Activated CD4-positive, alpha-beta T cell treated with anti-CD3 and anti-CD28 coated beads, Interleukin-2, amount 50 U/mL, for 16 hours (primary cell): ENCODE data around the gene INPP5B.
A peak's percentile ranks its signal among the peaks of the same experiment; 100 is the strongest.
"Not testable (repeated sequence)": the region's sequence is repeated elsewhere in the genome, so short reads cannot be mapped to it uniquely, and the experiment has no call there.

Source experiments
- DNase-seq: peaks from one replicate; pipeline ENCODE4 v3.0.0-alpha.2; 2020

INPP5B gene

GRCh38 chr1:37910886-37911285 lies 36.0 kb downstream of the INPP5B start:
- not testable (repeated sequence) for DNase-seq

DNA sequence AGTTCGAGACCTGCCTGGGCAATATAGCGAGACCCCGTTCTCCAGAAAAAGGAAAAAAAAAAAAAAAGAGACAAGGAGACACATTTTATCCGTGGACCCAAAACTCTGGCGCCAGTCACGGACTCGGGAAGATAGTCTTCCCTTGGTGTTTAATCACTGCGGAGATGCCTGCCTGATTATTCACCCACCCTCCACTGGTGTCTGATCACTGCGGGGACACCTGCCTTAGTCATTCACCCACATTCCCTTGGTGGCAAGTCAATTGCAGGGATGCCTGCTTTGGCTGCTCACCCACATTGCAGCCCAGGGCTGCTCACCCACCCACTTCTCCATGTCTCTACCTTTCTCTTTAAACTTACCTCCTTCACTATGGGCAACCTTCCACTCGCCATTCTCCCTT lies 38.3 kb downstream of the INPP5B start:
- not testable (repeated sequence) for DNase-seq

GRCh38 chr1:37907416-37908125 lies 39.3 kb downstream of the INPP5B start:
- not testable (repeated sequence) for DNase-seq

- not testable (repeated sequence) for DNase-seq
Observed at GRCh38 chr1:37906591-37906990, 40.3 kb downstream of the INPP5B start.

DNA sequence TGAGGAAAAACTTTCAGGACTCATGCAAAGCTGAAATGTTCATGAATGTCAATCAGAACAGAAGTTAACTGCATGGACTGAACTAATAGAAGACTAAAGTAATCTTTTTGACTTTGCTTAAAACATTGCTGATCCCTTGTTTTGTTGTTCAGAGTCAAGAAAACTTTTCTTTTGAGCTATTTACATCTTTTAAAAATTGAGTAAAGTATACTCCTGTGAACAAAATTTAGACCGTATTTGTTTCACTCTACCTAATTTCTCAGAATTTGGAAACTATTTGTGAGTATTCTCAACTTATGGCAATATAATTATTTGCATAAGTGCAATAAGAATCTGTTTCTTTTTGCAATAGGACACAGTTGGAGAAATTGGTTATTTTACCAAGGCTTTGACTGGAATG lies 41.1 kb downstream of the INPP5B start:
- no peak for DNase-seq

DNA sequence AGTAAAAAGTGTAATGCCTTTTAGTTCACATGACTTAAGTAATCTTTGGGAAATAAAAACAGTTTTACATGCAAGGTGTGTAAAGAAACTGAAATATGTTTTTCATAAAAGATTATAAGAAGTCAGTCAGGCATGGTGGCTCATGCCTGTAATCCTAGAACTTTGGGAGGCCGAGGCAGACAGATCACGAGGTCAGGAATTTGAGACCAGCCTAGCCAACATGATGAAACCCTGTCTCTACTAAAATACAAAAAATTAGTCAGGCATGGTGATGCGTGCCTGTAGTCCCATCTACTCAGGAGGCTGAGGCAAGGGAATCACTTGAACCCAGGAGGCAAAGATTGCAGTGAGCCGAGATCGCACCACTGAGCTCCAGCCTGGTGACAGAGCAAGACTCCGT lies 42.9 kb downstream of the INPP5B start:
- not testable (repeated sequence) for DNase-seq

GRCh38 chr1:37902983-37903382 lies 43.9 kb downstream of the INPP5B start:
- DNase-seq, result no peak

DNA sequence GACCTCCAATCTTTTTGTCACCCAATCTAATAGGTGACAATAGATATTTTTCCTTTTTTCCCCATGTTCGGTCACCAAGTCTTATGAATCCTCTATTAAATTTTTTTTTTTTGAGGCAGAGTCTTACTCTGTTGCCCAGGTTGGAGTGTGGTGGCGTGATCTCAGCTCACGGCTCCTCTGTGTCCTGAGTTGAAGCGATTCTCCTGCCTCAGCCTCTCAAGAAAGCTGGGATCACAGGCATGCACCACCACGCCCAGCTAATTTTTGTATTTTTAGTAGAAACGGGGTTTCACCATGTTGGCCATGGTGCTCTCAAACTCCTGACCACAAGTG lies 45.0 kb downstream of the INPP5B start:
- no peak for DNase-seq

GRCh38 chr1:37901191-37901892 lies 45.5 kb downstream of the INPP5B start:
- DNase-seq, result no peak

DNA sequence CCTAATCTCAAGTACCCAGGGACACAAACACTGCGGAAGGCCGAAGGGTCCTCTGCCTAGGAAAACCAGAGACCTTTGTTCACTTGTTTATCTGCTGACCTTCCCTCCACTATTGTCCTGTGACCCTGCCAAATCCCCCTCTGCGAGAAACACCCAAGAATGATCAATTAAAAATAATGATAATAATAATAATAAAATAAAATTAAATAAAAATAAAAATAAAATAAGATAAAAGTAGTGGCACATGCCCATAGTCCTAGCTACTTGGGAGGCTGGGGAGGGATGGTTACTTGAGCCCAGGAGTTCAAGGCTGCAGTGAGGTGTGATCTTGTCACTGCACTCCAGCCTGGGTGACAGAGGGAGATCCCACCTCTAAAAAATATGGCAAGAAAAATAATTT lies 49.3 kb downstream of the INPP5B start:
- not testable (repeated sequence) for DNase-seq

DNA sequence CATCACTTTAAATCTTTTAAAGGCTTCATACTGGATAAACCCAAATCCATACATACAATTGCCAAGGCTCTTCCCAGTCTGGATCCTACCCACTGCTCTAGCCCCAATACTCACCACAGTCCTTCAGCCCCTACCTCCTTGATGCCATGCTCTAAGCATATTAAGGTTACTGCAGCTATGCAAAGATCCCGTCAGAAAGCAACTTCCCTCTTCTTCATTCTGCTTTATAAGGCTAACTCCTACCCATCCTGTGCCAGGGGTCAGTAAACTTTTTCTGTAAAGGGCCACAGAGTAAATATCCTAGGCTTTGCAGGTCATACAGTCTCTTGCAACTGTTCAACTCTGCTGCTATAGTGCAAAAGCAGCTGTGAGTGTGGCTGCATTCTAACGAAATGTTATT lies 53.2 kb downstream of the INPP5B start:
- DNase-seq, result no peak

DNA sequence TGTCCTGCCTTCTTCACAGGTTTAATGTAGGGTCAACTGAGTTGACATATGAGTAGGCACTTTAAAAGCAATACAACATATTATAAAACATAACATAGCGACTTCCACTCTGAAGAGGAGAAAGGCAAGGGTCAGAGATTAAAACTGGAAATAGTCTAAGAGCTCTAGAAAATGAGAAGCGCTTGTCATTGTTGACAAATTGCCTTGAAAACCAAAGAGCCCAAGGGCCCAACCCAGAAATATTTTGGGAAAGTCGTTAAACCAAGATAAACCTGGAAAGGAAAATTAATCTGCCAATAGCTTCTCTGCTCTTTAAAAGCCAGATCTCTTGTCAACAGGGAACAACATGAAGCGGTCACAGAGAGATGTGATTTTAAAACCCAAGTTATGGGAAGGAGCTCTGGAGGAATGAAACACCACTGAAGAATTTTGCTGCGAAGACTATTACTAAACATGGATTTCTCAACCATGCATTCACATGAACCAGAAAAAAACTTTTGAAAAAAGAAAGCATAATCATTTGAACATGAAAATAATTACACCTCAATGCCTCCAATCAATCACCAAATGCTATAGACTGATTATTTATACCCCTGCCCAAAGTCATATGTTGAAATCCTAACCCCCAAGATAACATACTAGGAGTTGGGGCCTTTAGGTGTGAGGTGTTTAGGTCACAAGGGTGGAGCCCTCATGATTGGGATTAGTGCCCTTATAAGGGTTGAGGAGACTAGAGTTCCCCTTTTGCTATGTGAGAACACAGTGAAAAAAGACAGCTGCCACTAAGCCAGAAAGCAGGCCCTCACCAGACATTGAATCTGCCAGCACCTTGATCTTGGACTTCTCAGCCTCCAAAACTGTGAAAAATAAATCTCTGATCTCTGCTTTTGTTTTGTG lies 54.5 kb downstream of the INPP5B start:
- DNase-seq, result no peak

DNA sequence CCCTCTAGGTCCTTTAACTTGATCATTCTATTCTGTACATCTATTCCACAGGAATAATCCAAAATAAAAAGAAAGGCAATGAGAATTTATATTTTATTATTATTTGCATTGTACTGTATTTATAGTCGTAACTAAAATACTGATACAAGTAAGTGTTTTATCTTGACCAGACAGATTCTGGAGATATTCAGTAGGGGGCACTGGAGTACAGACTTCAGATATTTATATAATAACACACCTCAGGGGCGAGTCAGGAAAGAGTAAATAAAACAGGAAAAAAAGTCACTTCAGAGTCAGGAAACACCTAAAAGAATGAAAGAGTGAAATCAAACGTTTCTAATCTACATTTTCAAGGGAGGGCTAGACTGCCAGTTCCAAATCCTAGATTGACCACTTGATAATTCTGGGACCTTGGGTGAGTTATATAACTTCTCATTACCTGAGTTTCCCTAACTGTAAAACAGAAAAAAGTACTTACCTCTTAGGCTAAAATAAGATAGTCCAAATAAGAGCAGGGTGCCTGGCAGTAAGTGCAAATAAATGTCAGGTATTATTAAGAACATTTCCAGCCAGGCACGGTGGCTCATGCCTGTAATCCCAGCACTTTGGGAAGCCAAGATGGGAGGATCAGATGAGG lies 56.4 kb downstream of the INPP5B start:
- DNase-seq, result peak; percentile 30

- no peak for DNase-seq
Observed at GRCh38 chr1:37888022-37888700, 58.7 kb downstream of the INPP5B start.

GRCh38 chr1:37884145-37884544 lies 62.7 kb downstream of the INPP5B start:
- no peak for DNase-seq

DNA sequence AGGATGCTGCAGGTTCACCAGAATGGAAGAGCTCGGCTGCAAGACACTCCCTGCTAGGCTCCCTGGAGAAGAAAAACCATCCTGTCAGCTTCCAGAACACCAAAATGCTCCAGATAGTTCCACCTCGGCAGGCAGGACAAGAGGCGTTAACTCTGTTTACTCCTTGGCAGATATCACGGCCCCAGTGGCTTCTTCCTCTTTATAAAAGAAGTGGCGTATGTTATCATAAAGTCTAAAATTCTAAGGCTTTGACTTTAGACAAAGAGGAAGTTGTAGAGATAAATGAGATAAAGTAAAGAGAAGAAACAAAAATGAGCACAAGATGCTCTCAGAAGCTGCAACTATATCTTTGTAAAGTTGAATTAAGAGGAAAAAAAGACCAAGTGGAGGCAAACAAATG lies 63.2 kb downstream of the INPP5B start:
- no peak for DNase-seq

- DNase-seq, result no peak
Observed at GRCh38 chr1:37879865-37880264, 67.0 kb downstream of the INPP5B start.

- DNase-seq, result no peak
Observed at GRCh38 chr1:37878071-37878470, 68.8 kb downstream of the INPP5B start.

GRCh38 chr1:37875833-37876232 lies 71.0 kb downstream of the INPP5B start:
- DNase-seq, result no peak

DNA sequence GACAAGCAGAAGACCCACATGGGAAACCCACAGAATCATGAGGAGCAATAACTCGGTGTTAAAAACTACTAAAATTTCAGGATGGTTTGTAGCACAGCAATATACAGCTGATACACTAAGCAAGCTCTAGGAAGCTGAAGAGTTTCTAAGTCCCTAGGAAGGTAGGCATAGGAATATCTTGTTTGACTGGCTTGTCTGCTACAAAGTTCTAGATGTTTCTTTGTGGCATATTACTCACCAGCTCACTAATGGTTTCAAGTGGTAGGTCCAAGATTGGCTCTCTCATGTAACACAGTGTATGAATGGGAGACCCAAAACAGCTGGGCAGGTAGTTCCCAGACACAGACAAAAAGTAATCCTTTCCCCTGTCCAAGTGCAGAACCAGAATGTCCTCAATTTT lies 74.2 kb downstream of the INPP5B start:
- no peak for DNase-seq

- DNase-seq, result no peak
Observed at GRCh38 chr1:37868466-37868865, 78.4 kb downstream of the INPP5B start.

GRCh38 chr1:37867784-37868183 lies 79.1 kb downstream of the INPP5B start:
- no peak for DNase-seq

DNA sequence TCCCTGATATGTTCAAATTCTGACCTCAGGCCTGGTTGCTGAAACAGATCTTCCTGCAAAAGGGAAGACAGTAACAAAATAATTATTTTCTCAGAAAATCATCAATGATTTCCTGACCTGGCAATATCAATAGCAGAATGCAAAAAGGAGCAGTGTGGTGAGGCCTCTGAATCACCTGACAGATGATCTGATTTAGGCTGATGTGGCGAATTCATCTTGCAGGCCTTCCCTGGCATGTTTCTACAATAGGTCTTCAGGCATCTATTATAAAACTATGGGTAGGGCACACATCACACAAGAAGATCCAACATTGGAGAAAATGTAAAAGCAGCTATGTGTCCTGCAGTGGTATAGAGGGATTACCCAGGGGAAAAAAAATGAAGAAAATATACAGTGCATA lies 80.4 kb downstream of the INPP5B start:
- DNase-seq, result no peak
